SK-N-SH (cell line): Measurements from ENCODE around the gene ZNF248. TPM values are rescaled to one million over a fixed set of nuclear protein-coding genes. Genes with fewer than 3 reads are reported as not detected.

Experiments
- CTCF ChIA-PET: fragments of 300-600, 350-600 bp; formaldehyde crosslinking; extraction: SDS; loops from one replicate; lab custom pipeline; 2021; lab: Yijun Ruan, JAX
- POLR2A ChIA-PET: fragments of 350-600 bp; sonication (Branson Sonifier 250); formaldehyde crosslinking; extraction: SDS; loops from one replicate; lab custom pipeline; 2020; ENCODE audit warnings: antibody characterized with exemption, inconsistent platforms; lab: Yijun Ruan, JAX
- DNase-seq: peaks from one replicate; pipeline ENCODE4 v3.0.0; 2012
- H2AFZ ChIP-seq: fragments of 200-600 bp; sonication (generic); 2 replicates; pipeline ENCODE4 v1.8.1; 2016; ENCODE audit warnings: antibody characterized with exemption, mild to moderate bottlenecking, low read depth
- H3F3A ChIP-seq: fragments of 200-600 bp; sonication (generic); replicated peaks from 2 replicates; pipeline ENCODE3; 2016; ENCODE audit warnings: antibody characterized with exemption, mild to moderate bottlenecking; ENCODE audit not compliant: insufficient read depth
- H3K27ac ChIP-seq, 2 experiments: fragments of 200-500 bp in 1 of 2; fragments of 200-600 bp in 1 of 2; sonication (Bioruptor generic) in 1 of 2; sonication (generic), shearing (Covaris generic) in 1 of 2; 2 replicates each; pipeline versions ENCODE4 v1.5.1 to v1.6.1; 2014 to 2016; ENCODE audit warnings: low read depth in 2 of 2, inconsistent platforms in 1 of 2, low read length in 1 of 2, mild to moderate bottlenecking in 1 of 2, mixed read lengths in 1 of 2
- H3K27me3 ChIP-seq: fragments of 200-600 bp; sonication (generic), shearing (Covaris generic); 2 replicates; pipeline ENCODE4 v1.6.1; 2016; ENCODE audit warnings: mixed run types; ENCODE audit not compliant: insufficient read depth
- H3K36me3 ChIP-seq, 2 experiments: fragments of 200-500 bp in 1 of 2; fragments of 200-600 bp in 1 of 2; sonication (Bioruptor generic) in 1 of 2; sonication (generic) in 1 of 2; replicated peaks in 1 of 2; 2 replicates each; pipeline versions ENCODE3 to v1.5.1; 2014 to 2016; ENCODE audit warnings: low read length in 1 of 2, mild to moderate bottlenecking in 1 of 2; ENCODE audit not compliant: insufficient read depth in 2 of 2, control insufficient read depth in 1 of 2
- H3K4me1 ChIP-seq, 2 experiments: fragments of 200-500 bp in 1 of 2; fragments of 200-600 bp in 1 of 2; sonication (Bioruptor generic) in 1 of 2; sonication (generic), shearing (Covaris generic) in 1 of 2; 2 replicates each; pipeline versions ENCODE4 v1.5.1 to v1.6.1; 2014 to 2016; ENCODE audit warnings: low read depth in 1 of 2, low read length in 1 of 2, mixed run types in 1 of 2; ENCODE audit not compliant: insufficient read depth in 2 of 2, control insufficient read depth in 1 of 2
- H3K4me2 ChIP-seq: fragments of 200-600 bp; sonication (generic), shearing (Covaris generic); 2 replicates; pipeline ENCODE4 v1.6.1; 2017; ENCODE audit warnings: mixed run types
- H3K4me3 ChIP-seq, 2 experiments: fragments of 200-500 bp in 1 of 2; fragments of 200-600 bp in 1 of 2; sonication (Bioruptor generic) in 1 of 2; sonication (generic), shearing (Covaris generic) in 1 of 2; 2 replicates each; pipeline versions ENCODE4 v1.5.1 to v1.8.1; 2014 to 2016; ENCODE audit warnings: low read depth in 2 of 2, inconsistent platforms in 1 of 2, low read length in 1 of 2, mild to moderate bottlenecking in 1 of 2, mixed read lengths in 1 of 2, moderate library complexity in 1 of 2
- H3K79me2 ChIP-seq: fragments of 200-600 bp; sonication (generic); 2 replicates; pipeline ENCODE4 v1.8.1; 2017; ENCODE audit warnings: mild to moderate bottlenecking; ENCODE audit not compliant: insufficient read depth
- H3K9ac ChIP-seq: fragments of 200-600 bp; sonication (generic); 2 replicates; pipeline ENCODE4 v1.6.1; 2017; ENCODE audit warnings: mixed run types
- H3K9me2 ChIP-seq: fragments of 200-600 bp; sonication (generic); 2 replicates; pipeline ENCODE4 v1.6.1; 2017; ENCODE audit warnings: mixed run types
- H3K9me3 ChIP-seq: fragments of 200-600 bp; sonication (generic); 2 replicates; pipeline ENCODE4 v1.6.1; 2017; ENCODE audit warnings: mixed run types, mild to moderate bottlenecking, moderate library complexity
- H4K20me1 ChIP-seq: fragments of 200-600 bp; sonication (generic); 2 replicates; pipeline ENCODE4 v1.6.1; 2017; ENCODE audit warnings: mild to moderate bottlenecking, mixed run types; ENCODE audit not compliant: insufficient read depth
- EZH2phosphoT487 ChIP-seq: fragments of 200-600 bp; sonication (generic); IDR thresholded peaks from 2 replicates; pipeline ENCODE4 v1.6.1; 2017; ENCODE audit warnings: low read depth, mixed run types, mild to moderate bottlenecking, antibody characterized with exemption, moderate library complexity, borderline replicate concordance
- FOSL2 ChIP-seq: IDR thresholded peaks from 2 replicates; pipeline ENCODE4 v1.4.0; 2012; ENCODE audit warnings: low read depth, mild to moderate bottlenecking, moderate library complexity, borderline replicate concordance
- MAX ChIP-seq: IDR thresholded peaks from 2 replicates; pipeline ENCODE4 v1.4.0; 2012; ENCODE audit warnings: low read depth
- NRF1 ChIP-seq: IDR thresholded peaks from 2 replicates; pipeline ENCODE4 v1.6.1; 2012; ENCODE audit warnings: low read depth, mild to moderate bottlenecking, low read length
- RAD21 ChIP-seq: IDR thresholded peaks from 2 replicates; pipeline ENCODE4 v1.6.1; 2012; ENCODE audit warnings: mild to moderate bottlenecking, low read length
- RXRA ChIP-seq: IDR thresholded peaks from 2 replicates; pipeline ENCODE4 v1.4.0; 2012; ENCODE audit warnings: low read depth, mild to moderate bottlenecking, borderline replicate concordance
- SMC3 ChIP-seq: IDR thresholded peaks from 2 replicates; pipeline ENCODE4 v1.6.1; 2012; ENCODE audit warnings: low read depth, low read length, improper control_type of control experiment
- YY1 ChIP-seq: IDR thresholded peaks from 2 replicates; pipeline ENCODE4 v1.4.0; 2012; ENCODE audit warnings: low read depth, mild to moderate bottlenecking
- WGBS: methylation state at CpG from one replicate; pipeline ENCODE4 v1.1.6; 2017; ENCODE audit warnings: low lambda C conversion rate; 5-methylcytosine and 5-hydroxymethylcytosine counted together
- polyA plus RNA-seq, 3 experiments: library from polyadenylated mRNA; depleted of rRNA; stranded (reverse); fragments of >200 nt; gene quantifications; 2 replicates each; pipeline ENCODE4 v1.2.3, GENCODE V29; 2012
- TF ChIP-seq, protein P1 (sequence below): IDR thresholded peaks from 2 replicates; pipeline ENCODE4; 2012

ZNF248 gene
- polyA plus RNA-seq, 1 of the 3 experiments (the other 2 are of a cell fraction), result 6.5 TPM

DNA sequence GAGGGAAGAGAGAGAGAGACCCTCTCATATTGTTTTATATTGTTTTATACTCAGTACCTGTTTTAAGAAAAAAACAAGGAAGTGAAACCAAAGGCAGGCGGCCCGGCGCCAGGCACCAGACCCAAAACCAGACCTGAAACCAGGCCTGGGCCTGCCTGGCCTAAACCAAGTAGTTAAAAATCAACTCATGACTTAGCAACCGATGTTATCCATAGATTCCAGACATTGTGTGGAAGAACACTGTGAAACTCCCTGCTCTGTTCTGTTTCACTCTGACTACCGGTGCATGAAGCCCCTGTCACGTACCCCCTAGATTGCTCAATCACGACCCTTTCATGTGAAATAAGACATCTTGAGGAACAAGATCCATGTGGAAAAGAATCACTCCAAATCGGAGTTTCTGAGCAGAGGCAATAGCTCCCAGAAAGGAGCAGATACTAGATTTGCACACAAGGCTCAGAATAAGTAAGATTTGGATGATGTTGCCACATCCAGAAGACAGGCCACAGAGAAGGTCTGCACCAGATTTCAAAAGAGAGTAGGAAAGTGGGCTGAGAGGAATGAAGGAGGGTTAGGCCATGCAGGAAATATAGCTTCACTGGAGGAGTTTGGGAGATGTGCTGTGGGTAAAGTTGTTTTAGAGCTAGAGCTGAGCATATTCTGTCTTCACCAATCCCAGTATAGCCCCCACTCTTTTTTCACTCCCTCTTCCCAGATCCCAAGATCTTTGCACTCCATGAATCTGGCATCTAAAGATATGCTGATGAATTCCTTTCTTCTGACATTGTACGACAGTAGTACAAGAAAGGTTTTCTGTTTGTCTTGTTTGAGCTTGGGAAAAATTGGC is 8.8 kb upstream of the ZNF248 start:
- H3K4me3 ChIP-seq, result no peak overlapping the region
- 59% methylated on average over 9 of the region's 9 CpGs for WGBS

DNA sequence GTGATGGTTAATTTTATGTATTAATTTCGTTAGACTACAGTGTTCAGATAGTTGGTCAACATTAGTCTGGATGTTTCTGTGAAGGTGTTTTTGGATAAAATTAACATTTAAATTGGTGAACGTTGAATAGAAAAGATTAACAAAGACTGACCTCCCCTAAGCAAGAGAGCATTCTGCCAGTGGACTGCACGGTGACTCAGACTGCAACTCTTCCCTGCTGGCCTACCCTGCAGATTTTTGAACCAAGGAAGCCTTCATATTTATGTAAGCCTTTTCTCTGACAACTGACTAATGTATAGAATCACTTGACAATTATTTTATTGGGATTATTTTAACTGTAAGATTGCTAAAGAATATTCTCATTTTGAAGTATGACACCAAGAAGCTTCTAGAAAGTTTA is 7.9 kb upstream of the ZNF248 start:
- H3K4me1 ChIP-seq, result no peaks in the 10 kb centered on the region
- H4K20me1 ChIP-seq, result no peaks in the 10 kb centered on the region
- ChIA-PET CTCF (no interaction called here), POLR2A (no interaction called here)
- no peak for DNase-seq
- no peaks in the 10 kb centered on the region for H3K9me2 ChIP-seq
- no peak overlapping the region for H2AFZ ChIP-seq
- TF ChIP-seq SMC3 (no peak), NRF1 (no peak), RAD21 (no peak), MAX (no peak), EZH2phosphoT487 (no peak), YY1 (no peak)
- TF ChIP-seq, protein P1, sequence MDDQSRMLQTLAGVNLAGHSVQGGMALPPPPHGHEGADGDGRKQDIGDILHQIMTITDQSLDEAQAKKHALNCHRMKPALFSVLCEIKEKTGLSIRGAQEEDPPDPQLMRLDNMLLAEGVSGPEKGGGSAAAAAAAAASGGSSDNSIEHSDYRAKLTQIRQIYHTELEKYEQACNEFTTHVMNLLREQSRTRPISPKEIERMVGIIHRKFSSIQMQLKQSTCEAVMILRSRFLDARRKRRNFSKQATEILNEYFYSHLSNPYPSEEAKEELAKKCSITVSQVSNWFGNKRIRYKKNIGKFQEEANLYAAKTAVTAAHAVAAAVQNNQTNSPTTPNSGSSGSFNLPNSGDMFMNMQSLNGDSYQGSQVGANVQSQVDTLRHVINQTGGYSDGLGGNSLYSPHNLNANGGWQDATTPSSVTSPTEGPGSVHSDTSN, result no peak
- H3K27ac ChIP-seq, result no peak overlapping the region
- no peaks in the 10 kb centered on the region for H3K36me3 ChIP-seq
- no peaks in the 10 kb centered on the region for H3K79me2 ChIP-seq
- H3K9ac ChIP-seq, result no peak overlapping the region
- no peaks in the 10 kb centered on the region for H3K27me3 ChIP-seq
- no peak overlapping the region for H3K4me3 ChIP-seq
- WGBS, result 23% methylated on average over 3 of the region's 3 CpGs
- no peaks in the 10 kb centered on the region for H3K9me3 ChIP-seq
- no peak overlapping the region for H3K4me2 ChIP-seq
- no peaks in the 10 kb centered on the region for H3F3A ChIP-seq

More for the DNA sequence above, 8.8 kb upstream of the ZNF248 start:
- Histone ChIP-seq H3K27ac (no peak overlapping the region), H3K9me3 (no peaks in the 10 kb centered on the region), H2AFZ (no peak overlapping the region), H3K79me2 (no peaks in the 10 kb centered on the region), H3K9me2 (no peaks in the 10 kb centered on the region), H3K36me3 (no peaks in the 10 kb centered on the region), H3K27me3 (no peaks in the 10 kb centered on the region), H3K9ac (no peak overlapping the region), H3K4me2 (no peak overlapping the region), H3K4me1 (no peaks in the 10 kb centered on the region), H3F3A (no peaks in the 10 kb centered on the region), H4K20me1 (no peaks in the 10 kb centered on the region)
- ChIA-PET POLR2A (no interaction called here), CTCF (no interaction called here)
- TF ChIP-seq FOSL2 (no peak), RXRA (no peak)
- no peak for DNase-seq
